Peyer's patch (tissue), 4 donors: ENCODE measurements around the gene DPYD. TPM values are rescaled to one million over a fixed set of nuclear protein-coding genes. Genes with fewer than 3 reads are reported as not detected.

Experiments used
- DNase-seq, 3 donors: peaks; one replicate each; pipeline ENCODE4 v3.0.0-alpha.2; 2017 to 2019
- H3K27ac ChIP-seq, 4 donors: fragments of 200-600 bp; sonication (generic); one replicate each; pipeline ENCODE4 v1.5.1; 2016 to 2019
- H3K27me3 ChIP-seq, 2 donors: fragments of 200-600 bp; sonication (generic); one replicate each; pipeline ENCODE4 v1.5.1; 2019
- H3K36me3 ChIP-seq, 3 donors: fragments of 200-600 bp; sonication (generic); one replicate each; pipeline ENCODE4 v1.5.1; 2016 to 2019
- H3K4me1 ChIP-seq, 4 donors: fragments of 200-600 bp; sonication (generic); one replicate each; pipeline ENCODE4 v1.5.1; 2016 to 2019
- H3K4me3 ChIP-seq, 4 donors: fragments of 200-600 bp; sonication (generic); 1 replicate in 3 of 4; 2 replicates in 1 of 4; pipeline ENCODE4 v1.5.1; 2016 to 2019; ENCODE audit warnings: mild to moderate bottlenecking in 1 of 4
- H3K9me3 ChIP-seq, 4 donors: fragments of 200-600 bp; sonication (generic); one replicate each; pipeline ENCODE4 v1.5.1; 2016 to 2019; ENCODE audit warnings: mild to moderate bottlenecking in 1 of 4
- POLR2A ChIP-seq, 2 donors: fragments of 450-650 bp; IDR thresholded peaks; one replicate each; pipeline ENCODE4 v1.5.1; 2017; ENCODE audit warnings: antibody characterized with exemption in 2 of 2, mild to moderate bottlenecking in 2 of 2, moderate library complexity in 2 of 2
- total RNA-seq, 4 donors: library from RNA; depleted of rRNA; stranded (reverse); fragments of >200 nt; gene quantifications; one replicate each; pipeline ENCODE4 v1.1.0, GENCODE V29; 2016
- TF ChIP-seq, protein P1 (sequence below), 6 experiments: fragments of 450-650 bp in 4 of 6; fragments of 200-600 bp in 2 of 6; sonication (generic) in 1 of 6; IDR thresholded peaks; one replicate each; pipeline ENCODE4 v1.5.1; 2017 to 2019; ENCODE audit warnings: antibody characterized with exemption in 6 of 6, mild to moderate bottlenecking in 3 of 6, moderate library complexity in 1 of 6

DPYD gene
- total RNA-seq, 4 donors from 2014 or later: 30.8 to 39.7 (median 36.4) TPM

DNA sequence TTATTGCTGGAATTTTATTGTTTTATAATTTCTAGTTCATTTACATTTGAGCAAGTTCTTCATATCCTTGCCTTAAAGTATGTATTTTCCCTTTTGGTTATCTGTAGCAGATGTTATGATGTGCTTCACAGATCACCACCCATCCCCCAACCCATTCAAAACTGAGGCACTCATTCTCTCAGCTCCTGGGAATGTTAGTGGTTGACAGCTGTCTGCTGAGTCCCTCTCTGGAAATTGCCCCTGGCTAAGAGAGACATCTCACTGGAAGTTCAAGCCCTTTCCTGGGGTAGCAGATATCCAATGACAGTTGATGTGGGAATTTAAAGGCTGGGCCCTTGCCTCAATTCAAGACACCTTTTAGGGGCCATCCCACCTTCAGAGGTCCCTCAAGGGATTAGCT lies 4.3 kb upstream of the DPYD start:
- TF ChIP-seq POLR2A (IDR thresholded peaks at IDR 0.05): no peak
- TF ChIP-seq, protein P1, sequence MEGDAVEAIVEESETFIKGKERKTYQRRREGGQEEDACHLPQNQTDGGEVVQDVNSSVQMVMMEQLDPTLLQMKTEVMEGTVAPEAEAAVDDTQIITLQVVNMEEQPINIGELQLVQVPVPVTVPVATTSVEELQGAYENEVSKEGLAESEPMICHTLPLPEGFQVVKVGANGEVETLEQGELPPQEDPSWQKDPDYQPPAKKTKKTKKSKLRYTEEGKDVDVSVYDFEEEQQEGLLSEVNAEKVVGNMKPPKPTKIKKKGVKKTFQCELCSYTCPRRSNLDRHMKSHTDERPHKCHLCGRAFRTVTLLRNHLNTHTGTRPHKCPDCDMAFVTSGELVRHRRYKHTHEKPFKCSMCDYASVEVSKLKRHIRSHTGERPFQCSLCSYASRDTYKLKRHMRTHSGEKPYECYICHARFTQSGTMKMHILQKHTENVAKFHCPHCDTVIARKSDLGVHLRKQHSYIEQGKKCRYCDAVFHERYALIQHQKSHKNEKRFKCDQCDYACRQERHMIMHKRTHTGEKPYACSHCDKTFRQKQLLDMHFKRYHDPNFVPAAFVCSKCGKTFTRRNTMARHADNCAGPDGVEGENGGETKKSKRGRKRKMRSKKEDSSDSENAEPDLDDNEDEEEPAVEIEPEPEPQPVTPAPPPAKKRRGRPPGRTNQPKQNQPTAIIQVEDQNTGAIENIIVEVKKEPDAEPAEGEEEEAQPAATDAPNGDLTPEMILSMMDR (IDR thresholded peaks at IDR 0.05): no peak
- DNase-seq: no peak
- Histone ChIP-seq H3K9me3 (no peaks in the 10 kb centered on the region), H3K27ac (no peak overlapping the region), H3K4me3 (no peak overlapping the region), H3K27me3 (no peaks in the 10 kb centered on the region), H3K36me3 (no peaks in the 10 kb centered on the region), H3K4me1 (peaks cover 0 to 5% (median 0%) of the 10 kb centered on the region in 4 donors)

- Histone ChIP-seq H3K9me3 (no peaks in the 10 kb centered on the region), H3K27me3 (no peaks in the 10 kb centered on the region), H3K36me3 (no peaks in the 10 kb centered on the region), H3K4me1 (peaks cover 0 to 9% (median 0%) of the 10 kb centered on the region in 4 donors), H3K27ac (no peak overlapping the region), H3K4me3 (no peak overlapping the region)
- DNase-seq: no peak
- TF ChIP-seq, protein P1 (IDR thresholded peaks at IDR 0.05): no peak
- TF ChIP-seq POLR2A (IDR thresholded peaks at IDR 0.05): no peak
Observed at GRCh38 chr1:97923811-97924210, 3.0 kb upstream of the DPYD start.

- Histone ChIP-seq H3K27ac (peak overlapping the region; percentile 78 to 98 (median 89)), H3K36me3 (no peaks in the 10 kb centered on the region), H3K27me3 (no peaks in the 10 kb centered on the region), H3K4me1 (peaks cover 0 to 12% (median 0%) of the 10 kb centered on the region in 4 donors), H3K9me3 (no peaks in the 10 kb centered on the region), H3K4me3 (peak overlapping the region; percentile 61 to 95 (median 78))
- no peak for DNase-seq
- no peak for TF ChIP-seq POLR2A (IDR thresholded peaks at IDR 0.05)
- TF ChIP-seq, protein P1 (IDR thresholded peaks at IDR 0.05): no peak
Observed at GRCh38 chr1:97920276-97920831, 480 bp downstream of the DPYD start.

DNA sequence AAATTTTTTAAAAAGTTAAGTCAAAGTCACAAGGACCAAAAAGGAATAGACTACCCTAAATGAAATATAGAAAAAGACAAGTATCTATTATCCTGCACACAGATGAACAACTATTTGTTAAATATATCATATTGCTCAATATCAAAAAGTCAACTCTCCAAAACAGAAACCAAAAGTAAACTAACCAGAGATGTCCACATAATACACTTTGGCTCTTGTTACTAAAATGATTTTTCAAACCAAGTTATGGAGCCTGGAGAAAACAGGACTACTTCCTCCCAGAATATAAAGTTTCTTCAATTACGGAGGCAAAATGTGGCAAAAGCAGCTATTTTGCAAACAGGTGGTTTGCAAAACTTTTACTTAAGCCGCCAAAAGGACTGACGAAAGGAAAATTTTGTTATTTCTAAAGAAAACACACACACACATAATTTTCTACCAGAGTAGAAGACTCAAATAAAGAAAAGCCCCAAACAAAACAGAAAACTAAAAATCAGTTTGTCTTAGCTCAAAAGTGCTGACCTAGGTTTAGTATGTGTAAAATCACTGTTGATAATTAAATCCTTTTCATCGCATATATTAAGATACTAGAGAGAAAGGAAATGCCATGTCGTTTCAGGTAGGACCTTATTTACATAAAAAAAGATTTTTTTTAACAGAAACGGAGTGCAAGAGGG lies 1.1 kb downstream of the DPYD start:
- H3K9me3 ChIP-seq: no peaks in the 10 kb centered on the region
- peak overlapping the region; percentile 78 to 98 (median 89) for H3K27ac ChIP-seq
- TF ChIP-seq POLR2A (IDR thresholded peaks at IDR 0.05): no peak
- TF ChIP-seq, protein P1 (IDR thresholded peaks at IDR 0.05): no peak
- peak overlapping the region; percentile 61 to 95 (median 78) for H3K4me3 ChIP-seq
- DNase-seq: no peak
- H3K36me3 ChIP-seq: no peaks in the 10 kb centered on the region
- H3K4me1 ChIP-seq: peaks cover 0 to 12% (median 0%) of the 10 kb centered on the region in 4 donors
- no peaks in the 10 kb centered on the region for H3K27me3 ChIP-seq

DNA sequence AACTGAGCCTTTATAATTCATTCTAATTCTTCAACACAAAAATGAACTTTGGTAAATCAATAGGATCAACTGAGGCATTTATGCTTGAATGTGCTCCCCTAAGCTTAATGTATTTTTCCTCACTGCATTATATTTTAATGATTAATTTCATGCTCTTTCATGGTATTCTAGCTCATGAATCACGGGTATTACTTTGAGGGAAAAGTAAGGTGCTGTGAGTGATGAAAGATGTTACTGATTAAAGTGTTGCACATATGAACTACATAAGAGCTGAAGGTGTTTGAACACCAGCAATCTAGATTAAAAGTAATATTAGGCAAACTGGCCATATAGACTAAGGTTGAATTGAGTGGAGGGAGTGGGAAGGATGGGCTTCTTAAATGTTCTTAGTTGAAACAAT lies 1.9 kb downstream of the DPYD start:
- H3K9me3 ChIP-seq: no peaks in the 10 kb centered on the region
- H3K27me3 ChIP-seq: no peaks in the 10 kb centered on the region
- H3K36me3 ChIP-seq: no peaks in the 10 kb centered on the region
- H3K4me3 ChIP-seq: peak overlapping the region in 2 of 4 donors; percentile 95
- peaks cover 0 to 12% (median 0%) of the 10 kb centered on the region in 4 donors for H3K4me1 ChIP-seq
- peak overlapping the region in 1 of 4 donors; percentile 12 for H3K27ac ChIP-seq
- DNase-seq: no peak
- TF ChIP-seq, protein P1 (IDR thresholded peaks at IDR 0.05): no peak
- no peak for TF ChIP-seq POLR2A (IDR thresholded peaks at IDR 0.05)
